Activated T-helper 1 cell treated with anti-CD3 and anti-CD28 coated beads, Interleukin-12 subunit alpha, Interleukin-12 subunit beta, Interleukin-2, Interleukin-4 antibody, amounts not matched to agents 30 ng/mL and 10 ng/mL and 1 ng/mL, durations not matched to agents 14 hours and 24 hours and 36 hours (primary cell): Measurements from ENCODE around the gene HTR4. TPM values are rescaled to one million over a fixed set of nuclear protein-coding genes. Genes with fewer than 3 reads are reported as not detected.

Experiments
- DNase-seq: peaks from one replicate; pipeline ENCODE4 v3.0.0; 2021; ENCODE audit warnings: low spot score
- H3K27ac Mint-ChIP-seq: one replicate; pipeline ENCODE4 v1.8.0; 2021; ENCODE audit warnings: mild to moderate bottlenecking, mixed read lengths
- H3K27me3 Mint-ChIP-seq: one replicate; pipeline ENCODE4 v1.8.0; 2022; ENCODE audit warnings: mild to moderate bottlenecking, moderate library complexity, mixed read lengths; ENCODE audit not compliant: insufficient read depth
- H3K36me3 Mint-ChIP-seq: one replicate; pipeline ENCODE4 v1.8.0; 2021; ENCODE audit warnings: low read depth, mixed read lengths
- H3K4me1 Mint-ChIP-seq: one replicate; pipeline ENCODE4 v1.8.0; 2021; ENCODE audit warnings: low read depth, mixed read lengths
- H3K4me3 Mint-ChIP-seq: one replicate; pipeline ENCODE4 v1.8.0; 2021; ENCODE audit warnings: mild to moderate bottlenecking, moderate library complexity, mixed read lengths
- H3K9me3 Mint-ChIP-seq: one replicate; pipeline ENCODE4 v1.8.0; 2021; ENCODE audit warnings: mixed read lengths
- intact Hi-C: fragments of 100-400 bp; cut with micrococcal nuclease; formaldehyde crosslinking; loops from one replicate; pipeline ENCODE4 v1.15.1; 2024
- total RNA-seq: library from RNA; stranded (reverse); gene quantifications from 2 replicates; pipeline ENCODE4 v1.2.3, GENCODE V29; 2022

The HTR4 gene
- total RNA-seq, 1 donor from 2014 or later = not detected

- Mint-ChIP-seq H3K36me3 (no peaks in the 10 kb centered on the region), H3K4me3 (no peak overlapping the region), H3K27me3 (peaks cover 2% of the 10 kb centered on the region), H3K4me1 (no peaks in the 10 kb centered on the region), H3K27ac (no peak overlapping the region), H3K9me3 (no peaks in the 10 kb centered on the region)
- intact Hi-C loops = no loop called here
- no peak for DNase-seq
Measured at GRCh38 chr5:148467958-148468357, 186.4 kb downstream of the HTR4 start.

- Mint-ChIP-seq H3K4me1 (no peaks in the 10 kb centered on the region), H3K4me3 (no peak overlapping the region), H3K9me3 (no peaks in the 10 kb centered on the region), H3K36me3 (no peaks in the 10 kb centered on the region), H3K27ac (no peak overlapping the region), H3K27me3 (peaks cover 8% of the 10 kb centered on the region)
- DNase-seq = no peak
- intact Hi-C loops = no loop called here
Measured at GRCh38 chr5:148466236-148466580, 188.1 kb downstream of the HTR4 start.

DNA sequence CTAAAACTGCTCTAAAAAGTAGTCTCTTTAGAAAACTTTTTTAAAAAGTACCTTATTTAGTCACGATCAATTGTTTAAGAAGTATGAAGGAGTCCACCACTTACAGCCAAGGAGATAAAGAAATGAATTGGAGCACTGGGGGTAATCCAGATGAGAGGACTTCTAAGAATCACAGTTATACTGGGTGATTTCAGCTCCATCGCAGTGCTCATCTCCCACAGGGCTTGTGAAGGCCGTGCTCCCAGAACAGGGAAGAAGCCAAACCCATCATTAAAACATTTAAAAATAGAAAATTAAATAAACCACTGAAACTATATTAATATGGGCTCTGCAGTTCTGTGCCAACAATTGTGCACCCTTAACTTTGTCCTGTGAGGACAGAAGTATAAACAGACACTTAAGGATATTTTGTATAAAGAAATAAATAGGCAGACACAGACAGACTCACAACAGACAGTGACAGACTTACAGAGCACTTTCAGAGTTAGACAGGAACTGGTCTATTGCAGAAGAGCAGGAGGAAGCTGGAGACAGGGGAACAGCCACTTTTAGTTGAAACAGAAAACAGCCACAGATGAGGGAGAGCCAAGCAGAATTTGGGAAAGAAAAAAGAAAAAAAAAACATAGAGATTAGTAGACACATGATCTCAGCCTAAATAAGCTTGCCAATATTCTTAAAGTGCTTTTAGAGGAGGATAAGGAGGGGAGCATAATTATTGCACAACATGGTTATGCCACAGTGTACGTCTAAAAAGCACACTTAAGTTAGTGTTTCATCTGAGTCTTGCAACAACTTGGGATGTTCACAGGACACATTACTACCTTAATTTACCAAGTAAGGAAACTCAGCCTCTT lies 188.7 kb downstream of the HTR4 start:
- Mint-ChIP-seq H3K4me1 (no peaks in the 10 kb centered on the region), H3K9me3 (no peaks in the 10 kb centered on the region), H3K36me3 (no peaks in the 10 kb centered on the region), H3K27me3 (peaks cover 8% of the 10 kb centered on the region), H3K27ac (no peak overlapping the region), H3K4me3 (no peak overlapping the region)
- DNase-seq = no peak
- intact Hi-C loops = no loop called here

GRCh38 chr5:148459669-148460068 lies 194.7 kb downstream of the HTR4 start:
- no peaks in the 10 kb centered on the region for H3K36me3 Mint-ChIP-seq
- no peak for DNase-seq
- H3K9me3 Mint-ChIP-seq = no peaks in the 10 kb centered on the region
- peaks cover 5% of the 10 kb centered on the region for H3K4me1 Mint-ChIP-seq
- no peak overlapping the region for H3K27ac Mint-ChIP-seq
- H3K27me3 Mint-ChIP-seq = peaks cover 11% of the 10 kb centered on the region
- no peak overlapping the region for H3K4me3 Mint-ChIP-seq
- intact Hi-C loops = no loop called here

- intact Hi-C loops = no loop called here
- Mint-ChIP-seq H3K27me3 (peaks cover 11% of the 10 kb centered on the region), H3K9me3 (no peaks in the 10 kb centered on the region), H3K27ac (no peak overlapping the region), H3K4me1 (peaks cover 5% of the 10 kb centered on the region), H3K36me3 (no peaks in the 10 kb centered on the region), H3K4me3 (no peak overlapping the region)
- no peak for DNase-seq
Measured at GRCh38 chr5:148458036-148458888, 196.1 kb downstream of the HTR4 start.

DNA sequence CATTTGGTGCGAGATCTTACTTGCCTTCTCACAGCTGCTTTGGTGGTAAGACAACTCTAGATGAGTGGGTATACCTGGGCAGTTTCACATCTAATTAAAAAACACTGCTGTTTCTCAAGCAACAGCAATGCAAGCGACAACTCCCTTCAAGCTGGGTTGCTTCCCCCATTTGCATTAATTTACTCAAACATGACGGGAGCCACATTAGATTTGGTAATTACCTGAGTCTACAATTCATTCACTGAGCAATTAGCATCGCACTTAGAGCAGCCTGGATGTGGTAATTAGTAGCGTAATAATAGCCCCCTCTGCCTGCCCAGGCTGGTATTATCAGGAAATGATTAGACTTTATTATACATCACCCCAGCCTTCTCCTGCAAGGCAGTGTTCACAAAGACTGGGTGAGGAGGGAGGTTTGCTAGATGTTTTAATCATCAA lies 197.1 kb downstream of the HTR4 start:
- Mint-ChIP-seq H3K4me3 (no peak overlapping the region), H3K36me3 (no peaks in the 10 kb centered on the region), H3K4me1 (peaks cover 5% of the 10 kb centered on the region), H3K9me3 (no peaks in the 10 kb centered on the region), H3K27me3 (peaks cover 11% of the 10 kb centered on the region), H3K27ac (no peak overlapping the region)
- no peak for DNase-seq
- intact Hi-C loops = no loop called here

GRCh38 chr5:148455185-148455584 lies 199.1 kb downstream of the HTR4 start:
- Mint-ChIP-seq H3K4me1 (peaks cover 5% of the 10 kb centered on the region), H3K9me3 (no peaks in the 10 kb centered on the region), H3K27ac (no peak overlapping the region), H3K4me3 (no peak overlapping the region), H3K36me3 (no peaks in the 10 kb centered on the region), H3K27me3 (peaks cover 5% of the 10 kb centered on the region)
- intact Hi-C loops = no loop called here
- DNase-seq = no peak

GRCh38 chr5:148454576-148454975 lies 199.8 kb downstream of the HTR4 start:
- H3K9me3 Mint-ChIP-seq = no peaks in the 10 kb centered on the region
- H3K27ac Mint-ChIP-seq = no peak overlapping the region
- DNase-seq = no peak
- no peaks in the 10 kb centered on the region for H3K36me3 Mint-ChIP-seq
- intact Hi-C loops = no loop called here
- no peak overlapping the region for H3K4me3 Mint-ChIP-seq
- peaks cover 1% of the 10 kb centered on the region for H3K27me3 Mint-ChIP-seq
- H3K4me1 Mint-ChIP-seq = peaks cover 3% of the 10 kb centered on the region

DNA sequence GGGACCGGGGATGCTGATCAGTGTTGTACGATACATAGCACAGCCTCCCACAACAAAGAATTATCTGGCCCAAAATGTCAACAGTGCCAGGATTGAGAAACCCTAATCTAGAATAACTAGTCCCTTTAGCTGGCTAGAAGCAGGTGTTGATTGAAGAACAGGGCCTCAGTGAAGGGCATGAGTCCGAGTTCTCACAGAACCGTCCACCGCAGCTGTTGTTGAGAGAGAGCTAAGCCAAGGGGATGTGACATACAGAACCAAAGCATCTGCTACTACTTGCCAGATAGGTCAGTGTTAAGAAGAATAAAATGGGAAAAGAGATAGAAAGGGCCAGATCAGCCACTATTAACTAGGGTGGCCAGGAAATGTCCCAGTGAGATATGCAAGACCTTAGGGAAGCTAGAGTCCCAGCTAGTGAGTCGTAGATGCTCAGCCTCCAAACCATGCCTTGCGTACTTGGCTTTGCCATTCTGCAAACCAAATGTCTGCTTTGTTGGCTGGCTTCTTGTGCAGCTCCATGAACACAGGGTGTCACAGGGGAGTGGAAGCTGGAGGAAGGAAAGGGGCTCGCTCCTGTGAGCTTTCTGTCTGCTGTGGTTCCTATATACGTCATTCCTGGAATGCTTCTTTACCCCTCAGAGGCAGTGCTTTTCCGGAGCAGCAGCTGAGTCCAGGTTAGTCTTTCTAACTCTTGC lies 201.7 kb downstream of the HTR4 start:
- Mint-ChIP-seq H3K4me1 (no peaks in the 10 kb centered on the region), H3K4me3 (no peak overlapping the region), H3K36me3 (no peaks in the 10 kb centered on the region), H3K27ac (no peak overlapping the region), H3K27me3 (no peaks in the 10 kb centered on the region), H3K9me3 (no peaks in the 10 kb centered on the region)
- intact Hi-C loops = no loop called here
- DNase-seq = no peak

DNA sequence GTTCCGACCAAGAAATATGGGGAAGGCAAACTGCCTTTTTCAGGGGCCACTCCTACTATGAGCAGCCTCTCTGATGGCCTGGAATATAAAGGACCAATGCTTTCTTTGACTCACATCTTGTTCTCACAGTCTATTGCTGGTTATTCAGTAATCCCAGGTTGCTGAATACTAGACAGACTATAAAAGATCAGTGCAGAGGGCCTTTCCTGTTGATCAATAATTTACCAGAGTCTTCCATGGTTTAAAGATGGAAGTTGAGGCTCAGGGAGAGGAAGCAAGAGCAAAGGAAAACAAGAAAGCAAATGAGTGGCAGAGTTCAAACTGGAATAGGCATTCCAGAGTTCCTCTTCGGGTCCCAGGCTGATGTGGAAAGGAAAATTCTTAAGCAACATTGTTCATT lies 207.7 kb downstream of the HTR4 start:
- no peak overlapping the region for H3K27ac Mint-ChIP-seq
- no peaks in the 10 kb centered on the region for H3K9me3 Mint-ChIP-seq
- H3K4me3 Mint-ChIP-seq = no peak overlapping the region
- peaks cover 4% of the 10 kb centered on the region for H3K36me3 Mint-ChIP-seq
- intact Hi-C loops = loop anchor here (10.0 kb wide), 1 partner anchor 668 kb away; no protein-coding TSS in a partner anchor
- H3K27me3 Mint-ChIP-seq = peaks cover 3% of the 10 kb centered on the region
- H3K4me1 Mint-ChIP-seq = no peaks in the 10 kb centered on the region
- DNase-seq = no peak

DNA sequence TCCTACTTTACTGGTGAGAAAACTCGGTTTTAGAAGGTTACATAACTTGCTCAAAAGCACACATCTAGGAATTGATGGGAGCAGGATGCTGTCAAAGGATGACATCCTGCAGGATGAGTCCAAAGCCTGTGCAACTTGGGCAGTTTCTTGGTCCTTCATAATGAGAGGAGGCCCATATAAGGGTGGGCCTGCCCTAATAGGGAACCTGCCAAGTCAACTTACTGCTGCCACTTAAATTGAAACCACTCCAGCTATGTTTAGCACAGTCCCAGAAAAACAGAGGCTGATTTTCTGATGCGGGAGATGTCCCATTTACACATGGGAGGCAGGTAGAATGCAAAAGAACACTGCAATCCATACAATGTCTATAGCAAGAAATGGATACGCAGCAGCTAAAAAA lies 208.7 kb downstream of the HTR4 start:
- peaks cover 3% of the 10 kb centered on the region for H3K27me3 Mint-ChIP-seq
- H3K4me3 Mint-ChIP-seq = no peak overlapping the region
- intact Hi-C loops = loop anchor here (2.0 to 10.0 kb wide), 2 partner anchors 589 to 669 kb away; no protein-coding TSS in a partner anchor
- H3K27ac Mint-ChIP-seq = no peak overlapping the region
- H3K4me1 Mint-ChIP-seq = no peaks in the 10 kb centered on the region
- no peak for DNase-seq
- H3K36me3 Mint-ChIP-seq = peaks cover 10% of the 10 kb centered on the region
- no peaks in the 10 kb centered on the region for H3K9me3 Mint-ChIP-seq

DNA sequence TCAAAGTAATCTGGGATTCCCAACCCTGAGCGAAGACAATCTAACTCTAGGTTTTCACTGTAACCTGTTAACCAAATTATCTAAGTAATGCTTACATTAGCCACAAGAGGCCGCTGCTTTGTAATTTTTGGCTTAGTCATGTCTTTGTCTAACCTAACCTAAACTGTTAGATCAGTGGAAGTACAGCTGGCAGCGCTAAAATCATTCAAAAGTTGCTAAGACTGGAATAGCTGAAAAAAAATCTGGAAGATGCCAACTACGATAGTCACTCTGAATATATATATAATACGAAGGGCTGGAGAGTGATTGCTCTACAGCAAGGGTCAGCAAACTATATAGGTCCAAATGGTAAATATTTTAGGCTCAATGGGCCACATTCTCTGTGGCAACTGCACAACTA lies 210.3 kb downstream of the HTR4 start:
- no peaks in the 10 kb centered on the region for H3K9me3 Mint-ChIP-seq
- no peak overlapping the region for H3K4me3 Mint-ChIP-seq
- peak; percentile 6 for DNase-seq
- peaks cover 21% of the 10 kb centered on the region for H3K36me3 Mint-ChIP-seq
- intact Hi-C loops = loop anchor here (1.0 to 10.0 kb wide), 6 partner anchors 39 to 671 kb away; no protein-coding TSS in a partner anchor
- H3K27me3 Mint-ChIP-seq = peaks cover 3% of the 10 kb centered on the region
- no peaks in the 10 kb centered on the region for H3K4me1 Mint-ChIP-seq
- H3K27ac Mint-ChIP-seq = no peak overlapping the region
